DMS114 treated with DMSO at 0.1 percent for 48 hours (cell line): ENCODE data around the gene ATP6AP1.

ENCODE experiments used
- DNase-seq: peaks from one replicate; lab custom pipeline; 2025; ENCODE audit not compliant: unreplicated experiment; lab: John Stamatoyannopoulos, UW

Gene ATP6AP1

GRCh38 chrX:154470914-154471568 is 42.6 kb downstream of the ATP6AP1 start:
- no peak for DNase-seq

GRCh38 chrX:154471839-154472684 is 43.6 kb downstream of the ATP6AP1 start:
- DNase-seq, result no peak

- DNase-seq, result no peak
Measured at GRCh38 chrX:154472685-154473632, 44.5 kb downstream of the ATP6AP1 start.

- DNase-seq, result no peak
Measured at GRCh38 chrX:154473683-154474082, 45.2 kb downstream of the ATP6AP1 start.

- no peak for DNase-seq
Measured at GRCh38 chrX:154476821-154477220, 48.3 kb downstream of the ATP6AP1 start.

- no peak for DNase-seq
Measured at GRCh38 chrX:154477891-154478477, 49.5 kb downstream of the ATP6AP1 start.

- DNase-seq, result peak; percentile 51
Measured at GRCh38 chrX:154478728-154479622, 50.5 kb downstream of the ATP6AP1 start, which contains the start of gene LAGE3. Gene LAGE3, minus strand, starts transcription at chrX:154479281. Its CDS starts 366 bp downstream, at chrX:154478915.

GRCh38 chrX:154481195-154481594 is 52.7 kb downstream of the ATP6AP1 start:
- DNase-seq, result no peak

- no peak for DNase-seq
Measured at GRCh38 chrX:154481911-154482601, 53.6 kb downstream of the ATP6AP1 start.

GRCh38 chrX:154482786-154483185 is 54.3 kb downstream of the ATP6AP1 start:
- no peak for DNase-seq

GRCh38 chrX:154483325-154483724 is 54.8 kb downstream of the ATP6AP1 start:
- no peak for DNase-seq

GRCh38 chrX:154484255-154485149 is 56.0 kb downstream of the ATP6AP1 start:
- no peak for DNase-seq

GRCh38 chrX:154485150-154486051 is 56.9 kb downstream of the ATP6AP1 start:
- DNase-seq, result no peak

GRCh38 chrX:154486052-154486395 is 57.5 kb downstream of the ATP6AP1 start:
- DNase-seq, result no peak
